ENCODE results near the gene ZNF800. TPM values are rescaled to one million over a fixed set of nuclear protein-coding genes. Genes with fewer than 3 reads are reported as not detected.

Gene ZNF800
- total and polyA plus RNA-seq, 2 donors: 16.3 to 21.8 TPM

GRCh38 chr7:127342596-127342995 is 49.9 kb downstream of the ZNF800 start:
- DNase-seq (ENCODE audit: low read depth in 6 of 9, low spot score in 9 of 9): no peak
- 83% methylated on average over 1 of the region's 1 CpG for WGBS
- H3K4me3 ChIP-seq (ENCODE audit: low read length in 2 of 2): no peak overlapping the region
- peaks cover 0 to 2% of the 10 kb centered on the region in 2 donors for H3K4me1 ChIP-seq (ENCODE audit: control insufficient read depth in 2 of 2, insufficient read depth in 2 of 2, low read length in 2 of 2)
- H3K27me3 ChIP-seq (ENCODE audit: control insufficient read depth in 2 of 2, insufficient read depth in 1 of 2, low read length in 1 of 2): peaks cover 0 to 9% of the 10 kb centered on the region in 2 donors
- no peaks in the 10 kb centered on the region for H3K9me3 ChIP-seq (ENCODE audit: control insufficient read depth in 2 of 2, insufficient read depth in 1 of 2, low read length in 1 of 2)
- H3K27ac ChIP-seq (ENCODE audit: low read depth in 1 of 2, low read length in 1 of 2): no peak overlapping the region
- H3K36me3 ChIP-seq (ENCODE audit: control insufficient read depth in 2 of 2, insufficient read depth in 2 of 2, low read length in 1 of 2): no peaks in the 10 kb centered on the region

GRCh38 chr7:127338122-127338521 is 54.4 kb downstream of the ZNF800 start:
- Histone ChIP-seq H3K9me3 (ENCODE audit: control insufficient read depth in 2 of 2, insufficient read depth in 1 of 2, low read length in 1 of 2) (no peaks in the 10 kb centered on the region), H3K27ac (ENCODE audit: low read depth in 1 of 2, low read length in 1 of 2) (no peak overlapping the region), H3K4me1 (ENCODE audit: control insufficient read depth in 2 of 2, insufficient read depth in 2 of 2, low read length in 2 of 2) (no peaks in the 10 kb centered on the region), H3K4me3 (ENCODE audit: low read length in 2 of 2) (no peak overlapping the region), H3K27me3 (ENCODE audit: control insufficient read depth in 2 of 2, insufficient read depth in 1 of 2, low read length in 1 of 2) (no peaks in the 10 kb centered on the region), H3K36me3 (ENCODE audit: control insufficient read depth in 2 of 2, insufficient read depth in 2 of 2, low read length in 1 of 2) (no peaks in the 10 kb centered on the region)
- 93% methylated on average over 1 of the region's 1 CpG for WGBS
- DNase-seq (ENCODE audit: low read depth in 6 of 9, low spot score in 9 of 9): no peak

- H3K27me3 ChIP-seq (ENCODE audit: control insufficient read depth in 2 of 2, insufficient read depth in 1 of 2, low read length in 1 of 2): no peaks in the 10 kb centered on the region
- no peak for DNase-seq (ENCODE audit: low read depth in 6 of 9, low spot score in 9 of 9)
- H3K4me1 ChIP-seq (ENCODE audit: control insufficient read depth in 2 of 2, insufficient read depth in 2 of 2, low read length in 2 of 2): no peaks in the 10 kb centered on the region
- H3K9me3 ChIP-seq (ENCODE audit: control insufficient read depth in 2 of 2, insufficient read depth in 1 of 2, low read length in 1 of 2): no peaks in the 10 kb centered on the region
- H3K27ac ChIP-seq (ENCODE audit: low read depth in 1 of 2, low read length in 1 of 2): no peak overlapping the region
- no peaks in the 10 kb centered on the region for H3K36me3 ChIP-seq (ENCODE audit: control insufficient read depth in 2 of 2, insufficient read depth in 2 of 2, low read length in 1 of 2)
- 92% methylated on average over 5 of the region's 5 CpGs for WGBS
- no peak overlapping the region for H3K4me3 ChIP-seq (ENCODE audit: low read length in 2 of 2)
These were observed 54.9 kb downstream of the ZNF800 start for GRCh38 chr7:127337581-127337980.

- no peaks in the 10 kb centered on the region for H3K27me3 ChIP-seq (ENCODE audit: control insufficient read depth in 2 of 2, insufficient read depth in 1 of 2, low read length in 1 of 2)
- no peak overlapping the region for H3K4me3 ChIP-seq (ENCODE audit: low read length in 2 of 2)
- DNase-seq (ENCODE audit: low read depth in 6 of 9, low spot score in 9 of 9): no peak
- H3K4me1 ChIP-seq (ENCODE audit: control insufficient read depth in 2 of 2, insufficient read depth in 2 of 2, low read length in 2 of 2): no peaks in the 10 kb centered on the region
- H3K27ac ChIP-seq (ENCODE audit: low read depth in 1 of 2, low read length in 1 of 2): no peak overlapping the region
- no peaks in the 10 kb centered on the region for H3K9me3 ChIP-seq (ENCODE audit: control insufficient read depth in 2 of 2, insufficient read depth in 1 of 2, low read length in 1 of 2)
- WGBS: 96% methylated on average over 2 of the region's 2 CpGs
- no peaks in the 10 kb centered on the region for H3K36me3 ChIP-seq (ENCODE audit: control insufficient read depth in 2 of 2, insufficient read depth in 2 of 2, low read length in 1 of 2)
These were observed 56.0 kb downstream of the ZNF800 start for GRCh38 chr7:127336458-127336857.

DNA sequence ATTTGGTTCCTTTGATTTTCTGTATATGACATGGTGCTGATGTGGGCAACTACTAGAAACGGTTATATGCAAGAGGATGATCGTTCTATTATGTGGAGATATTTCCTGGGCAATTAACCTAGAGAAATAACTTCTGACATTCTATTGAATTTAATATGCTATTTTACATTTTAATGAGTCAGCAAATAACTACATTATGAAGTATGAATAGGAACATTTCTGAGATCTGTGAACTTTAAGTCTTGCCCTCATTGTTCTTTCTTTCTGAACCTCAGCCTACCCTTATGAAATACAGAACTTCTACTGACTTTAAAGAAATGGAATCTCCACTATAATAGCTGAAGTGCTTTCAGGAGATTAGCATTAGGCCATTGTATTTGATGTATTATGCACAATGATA is 59.6 kb downstream of the ZNF800 start:
- H3K27me3 ChIP-seq (ENCODE audit: control insufficient read depth in 2 of 2, insufficient read depth in 1 of 2, low read length in 1 of 2): no peaks in the 10 kb centered on the region
- H3K4me3 ChIP-seq (ENCODE audit: low read length in 2 of 2): no peak overlapping the region
- no peaks in the 10 kb centered on the region for H3K9me3 ChIP-seq (ENCODE audit: control insufficient read depth in 2 of 2, insufficient read depth in 1 of 2, low read length in 1 of 2)
- no peak overlapping the region for H3K27ac ChIP-seq (ENCODE audit: low read depth in 1 of 2, low read length in 1 of 2)
- no peak for DNase-seq (ENCODE audit: low read depth in 6 of 9, low spot score in 9 of 9)
- H3K4me1 ChIP-seq (ENCODE audit: control insufficient read depth in 2 of 2, insufficient read depth in 2 of 2, low read length in 2 of 2): no peaks in the 10 kb centered on the region
- no peaks in the 10 kb centered on the region for H3K36me3 ChIP-seq (ENCODE audit: control insufficient read depth in 2 of 2, insufficient read depth in 2 of 2, low read length in 1 of 2)
- WGBS: 82% methylated on average over 2 of the region's 2 CpGs

GRCh38 chr7:127330070-127330469 is 62.4 kb downstream of the ZNF800 start:
- Histone ChIP-seq H3K27me3 (ENCODE audit: control insufficient read depth in 2 of 2, insufficient read depth in 1 of 2, low read length in 1 of 2) (peaks cover 0 to 6% of the 10 kb centered on the region in 2 donors), H3K36me3 (ENCODE audit: control insufficient read depth in 2 of 2, insufficient read depth in 2 of 2, low read length in 1 of 2) (no peaks in the 10 kb centered on the region), H3K4me1 (ENCODE audit: control insufficient read depth in 2 of 2, insufficient read depth in 2 of 2, low read length in 2 of 2) (no peaks in the 10 kb centered on the region), H3K9me3 (ENCODE audit: control insufficient read depth in 2 of 2, insufficient read depth in 1 of 2, low read length in 1 of 2) (no peaks in the 10 kb centered on the region), H3K4me3 (ENCODE audit: low read length in 2 of 2) (no peak overlapping the region), H3K27ac (ENCODE audit: low read depth in 1 of 2, low read length in 1 of 2) (no peak overlapping the region)
- WGBS: 75% methylated on average over 1 of the region's 1 CpG
- no peak for DNase-seq (ENCODE audit: low read depth in 6 of 9, low spot score in 9 of 9)

GRCh38 chr7:127322832-127323493 is 69.5 kb downstream of the ZNF800 start:
- no peaks in the 10 kb centered on the region for H3K9me3 ChIP-seq (ENCODE audit: control insufficient read depth in 2 of 2, insufficient read depth in 1 of 2, low read length in 1 of 2)
- H3K27me3 ChIP-seq (ENCODE audit: control insufficient read depth in 2 of 2, insufficient read depth in 1 of 2, low read length in 1 of 2): peaks cover 0 to 9% of the 10 kb centered on the region in 2 donors
- no peak overlapping the region for H3K4me3 ChIP-seq (ENCODE audit: low read length in 2 of 2)
- no peaks in the 10 kb centered on the region for H3K36me3 ChIP-seq (ENCODE audit: control insufficient read depth in 2 of 2, insufficient read depth in 2 of 2, low read length in 1 of 2)
- DNase-seq (ENCODE audit: low read depth in 6 of 9, low spot score in 9 of 9): no peak
- no peaks in the 10 kb centered on the region for H3K4me1 ChIP-seq (ENCODE audit: control insufficient read depth in 2 of 2, insufficient read depth in 2 of 2, low read length in 2 of 2)
- H3K27ac ChIP-seq (ENCODE audit: low read depth in 1 of 2, low read length in 1 of 2): no peak overlapping the region
- WGBS: 65% methylated on average over 7 of the region's 7 CpGs

GRCh38 chr7:127322351-127322750 is 70.2 kb downstream of the ZNF800 start:
- Histone ChIP-seq H3K9me3 (ENCODE audit: control insufficient read depth in 2 of 2, insufficient read depth in 1 of 2, low read length in 1 of 2) (no peaks in the 10 kb centered on the region), H3K27ac (ENCODE audit: low read depth in 1 of 2, low read length in 1 of 2) (no peak overlapping the region), H3K36me3 (ENCODE audit: control insufficient read depth in 2 of 2, insufficient read depth in 2 of 2, low read length in 1 of 2) (no peaks in the 10 kb centered on the region), H3K4me3 (ENCODE audit: low read length in 2 of 2) (no peak overlapping the region), H3K4me1 (ENCODE audit: control insufficient read depth in 2 of 2, insufficient read depth in 2 of 2, low read length in 2 of 2) (no peaks in the 10 kb centered on the region), H3K27me3 (ENCODE audit: control insufficient read depth in 2 of 2, insufficient read depth in 1 of 2, low read length in 1 of 2) (peaks cover 0 to 8% of the 10 kb centered on the region in 2 donors)
- 63% methylated on average over 5 of the region's 5 CpGs for WGBS
- no peak for DNase-seq (ENCODE audit: low read depth in 6 of 9, low spot score in 9 of 9)

- H3K4me3 ChIP-seq (ENCODE audit: low read length in 2 of 2): no peak overlapping the region
- no peaks in the 10 kb centered on the region for H3K4me1 ChIP-seq (ENCODE audit: control insufficient read depth in 2 of 2, insufficient read depth in 2 of 2, low read length in 2 of 2)
- H3K27ac ChIP-seq (ENCODE audit: low read depth in 1 of 2, low read length in 1 of 2): no peak overlapping the region
- no peak for DNase-seq (ENCODE audit: low read depth in 6 of 9, low spot score in 9 of 9)
- peaks cover 0 to 7% of the 10 kb centered on the region in 2 donors for H3K27me3 ChIP-seq (ENCODE audit: control insufficient read depth in 2 of 2, insufficient read depth in 1 of 2, low read length in 1 of 2)
- no peaks in the 10 kb centered on the region for H3K9me3 ChIP-seq (ENCODE audit: control insufficient read depth in 2 of 2, insufficient read depth in 1 of 2, low read length in 1 of 2)
- no peaks in the 10 kb centered on the region for H3K36me3 ChIP-seq (ENCODE audit: control insufficient read depth in 2 of 2, insufficient read depth in 2 of 2, low read length in 1 of 2)
- 89% methylated on average over 4 of the region's 4 CpGs for WGBS
These were observed 71.5 kb downstream of the ZNF800 start for GRCh38 chr7:127320974-127321373.

All from thymus (tissue), 11 donors.